Embryonic facial prominence (tissue), 1 donor: Measurements from ENCODE around the gene UROC1.
A peak's percentile ranks its signal among the peaks of the same experiment; 100 is the strongest.

Source experiments
- DNase-seq: peaks from one replicate; pipeline ENCODE4 v3.0.0-alpha.2; 2016; ENCODE audit errors: extremely low spot score

The UROC1 gene

GRCh38 chr3:126460381-126460780, 57.2 kb downstream of the UROC1 start:
- DNase-seq: no peak

DNA sequence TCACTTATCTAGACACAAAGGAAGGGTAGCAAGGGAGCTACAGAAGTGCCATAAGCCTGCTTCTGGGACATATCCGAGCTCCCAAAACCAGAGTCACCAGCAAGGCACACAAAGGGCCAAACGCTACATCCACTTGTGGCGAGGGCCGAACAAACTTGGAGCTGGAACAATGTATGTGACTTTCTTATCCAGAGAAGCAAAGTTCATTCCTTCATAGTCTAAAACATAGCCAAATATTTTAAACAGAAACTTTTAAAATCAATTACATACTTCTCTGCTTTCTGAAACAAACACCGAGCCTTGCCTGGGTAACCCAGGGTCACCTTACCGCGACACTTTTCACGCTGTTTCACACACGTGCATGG, 57.8 kb downstream of the UROC1 start:
- DNase-seq: no peak

DNA sequence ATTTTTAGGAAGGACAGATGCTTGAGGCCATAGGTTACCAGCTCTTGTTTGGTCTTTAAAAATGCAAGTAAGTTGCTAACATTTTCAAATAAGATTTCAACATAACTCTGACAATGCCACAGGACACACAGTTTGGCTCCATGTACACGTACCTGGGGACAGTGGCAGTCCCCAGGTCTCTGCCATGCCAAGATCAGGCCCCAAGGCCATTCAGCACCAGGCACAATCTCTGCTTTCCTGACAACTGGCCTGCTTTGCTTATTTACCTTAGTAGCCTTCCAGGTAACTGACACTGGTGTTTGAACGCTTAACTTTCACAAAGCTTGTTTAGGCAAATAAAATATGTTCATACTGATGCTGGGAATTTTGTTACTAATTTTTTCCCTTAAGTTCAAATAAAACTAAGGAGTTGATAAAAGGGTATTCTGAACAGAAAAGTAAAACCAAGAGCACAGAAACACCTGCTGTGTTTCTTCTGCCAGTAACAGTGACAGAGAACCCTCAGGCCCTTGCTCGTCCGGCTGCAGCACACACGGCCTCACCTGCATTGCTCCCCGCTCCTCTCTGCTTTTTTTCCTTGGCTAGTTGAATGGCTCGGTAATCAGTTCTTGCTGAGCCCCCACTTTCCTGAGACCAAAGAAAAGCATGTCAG, 58.3 kb downstream of the UROC1 start:
- no peak for DNase-seq

DNA sequence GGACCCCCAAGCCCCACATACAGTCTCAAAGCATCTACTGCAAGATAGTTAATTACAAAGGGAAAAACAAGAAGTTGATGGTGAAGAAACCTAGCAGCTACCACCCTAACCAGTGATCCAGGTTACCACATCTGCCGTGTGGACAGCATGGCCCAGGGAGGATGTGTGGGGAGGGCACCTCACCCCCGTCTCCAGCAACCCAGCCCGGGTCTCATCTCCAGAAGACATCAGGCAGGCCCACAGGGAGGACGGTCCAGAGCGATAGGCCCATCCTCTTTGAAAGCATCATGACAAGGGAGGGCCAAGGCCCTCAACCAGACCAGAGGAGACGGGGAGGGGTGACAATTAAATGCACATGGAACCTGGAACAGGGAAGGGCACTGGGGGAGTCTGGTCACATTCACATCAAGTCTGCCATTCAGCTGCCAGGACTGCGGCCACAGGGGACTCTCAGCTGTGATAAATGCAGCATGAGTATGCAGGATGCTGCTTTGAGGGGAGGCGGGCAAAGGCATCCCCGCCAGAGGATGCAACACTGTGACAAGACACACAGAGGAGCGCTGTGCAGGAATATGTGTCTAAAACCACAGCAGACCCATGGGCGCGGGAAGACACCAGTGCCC, 60.7 kb downstream of the UROC1 start:
- DNase-seq: no peak

DNA sequence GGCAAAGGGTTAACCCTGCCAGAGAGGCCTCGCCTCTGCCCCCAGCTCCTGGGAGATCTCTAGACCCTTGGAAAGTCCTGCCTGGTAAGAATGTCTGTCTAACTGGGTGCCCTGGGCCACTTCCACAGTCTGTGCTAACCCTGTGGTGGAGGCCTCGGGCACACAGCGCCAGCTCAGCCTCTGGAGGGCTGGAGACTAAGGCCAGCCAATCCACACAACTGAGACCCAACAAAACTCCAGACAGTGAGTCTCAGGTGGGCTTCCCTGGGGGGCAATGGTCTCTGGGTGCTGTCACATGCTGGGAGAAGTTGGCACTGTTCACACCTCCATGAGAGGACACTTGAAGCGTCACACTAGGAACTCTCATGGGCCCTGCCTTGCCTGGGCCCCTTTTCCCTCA, 61.4 kb downstream of the UROC1 start:
- DNase-seq: no peak

DNA sequence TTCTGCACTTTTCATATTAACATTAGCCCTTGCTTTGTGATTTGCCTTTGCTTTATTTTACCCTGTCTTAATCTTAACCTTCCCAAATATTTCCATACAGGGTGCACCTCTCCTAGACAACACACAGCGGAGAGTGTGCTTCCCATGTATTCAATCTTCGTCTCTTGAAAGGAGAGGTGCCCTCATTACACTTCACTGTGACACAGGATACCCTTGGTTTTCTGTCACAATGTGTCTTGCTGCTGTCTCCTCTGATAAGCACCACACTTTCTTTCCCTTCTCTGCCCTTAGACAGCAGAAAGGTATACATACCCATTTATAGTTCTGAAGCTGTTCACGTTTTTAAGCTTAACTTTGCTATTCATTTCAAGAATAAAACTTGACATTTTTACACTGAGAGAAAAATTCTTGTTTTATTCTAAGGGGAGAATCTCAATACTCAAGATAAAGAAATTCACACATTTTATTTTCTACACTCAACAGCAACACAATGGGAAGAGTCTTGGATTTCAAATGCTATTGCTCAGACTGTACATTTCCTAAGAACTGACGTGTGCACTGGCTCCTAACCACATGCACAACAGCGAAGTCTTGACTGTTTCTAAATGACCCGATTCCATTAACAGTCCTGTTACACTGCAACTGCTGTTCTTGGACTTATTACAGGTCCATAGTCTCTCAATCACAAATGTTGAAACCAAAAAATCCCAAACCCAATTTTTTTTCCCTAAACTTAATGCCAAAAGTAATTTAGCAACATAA, 63.0 kb downstream of the UROC1 start:
- DNase-seq: no peak

DNA sequence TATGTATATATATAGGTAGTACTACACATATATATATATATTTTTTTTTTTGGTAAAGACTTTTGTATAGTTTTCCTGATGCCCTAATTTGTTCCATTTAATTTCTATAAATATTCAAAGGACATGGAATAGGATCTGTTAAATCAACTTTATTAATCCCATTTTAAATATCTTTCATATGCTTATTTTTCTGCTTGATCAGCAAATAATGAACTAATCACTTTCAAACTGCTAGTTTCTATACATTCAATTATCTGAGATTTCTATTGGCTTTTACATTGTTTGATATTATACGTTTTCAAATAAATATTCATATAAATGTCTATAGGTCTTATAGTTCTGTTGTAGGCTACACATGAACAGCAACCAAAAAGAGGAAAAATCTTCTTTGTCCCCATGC, 63.5 kb downstream of the UROC1 start:
- no peak for DNase-seq

GRCh38 chr3:126452213-126452612, 65.4 kb downstream of the UROC1 start:
- no peak for DNase-seq

DNA sequence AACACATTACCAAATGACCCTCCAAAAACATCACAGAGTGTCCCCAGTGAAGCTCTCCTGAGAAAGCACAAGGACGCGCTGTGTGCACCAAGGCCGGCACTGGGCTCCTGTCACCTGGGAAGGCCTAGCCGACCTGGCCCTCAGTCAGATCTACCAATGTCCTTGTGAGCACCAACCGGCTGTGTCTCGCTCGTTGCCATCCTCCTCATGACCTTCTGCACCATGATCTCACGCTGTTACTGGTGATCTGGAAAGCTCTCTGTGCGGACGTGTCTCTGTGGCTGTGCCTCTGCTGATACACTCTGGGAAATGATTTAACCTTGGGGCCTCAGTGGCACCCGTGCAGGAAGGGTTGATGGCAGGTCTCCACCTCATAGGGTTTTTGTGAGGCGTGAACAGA, 66.1 kb downstream of the UROC1 start:
- DNase-seq: no peak

GRCh38 chr3:126450744-126451143, 66.8 kb downstream of the UROC1 start:
- DNase-seq: no peak

- no peak for DNase-seq
Measured at GRCh38 chr3:126450219-126450618, 67.4 kb downstream of the UROC1 start.

- DNase-seq: no peak
Measured at GRCh38 chr3:126449621-126450051, 67.9 kb downstream of the UROC1 start.

DNA sequence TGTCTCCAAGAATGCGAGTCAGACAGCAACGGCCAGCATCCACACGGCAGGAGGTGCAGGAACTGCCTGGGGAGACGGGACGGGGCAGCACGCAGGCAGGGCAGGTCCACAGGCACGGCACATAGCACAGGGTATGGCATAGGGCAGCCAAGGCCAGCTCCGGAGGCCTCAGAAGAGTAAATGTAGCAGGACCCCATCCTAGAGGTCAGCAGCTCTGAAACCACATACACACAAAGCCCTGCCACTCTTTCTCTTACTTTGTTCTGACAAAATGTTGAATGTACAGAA, 68.7 kb downstream of the UROC1 start:
- no peak for DNase-seq

DNA sequence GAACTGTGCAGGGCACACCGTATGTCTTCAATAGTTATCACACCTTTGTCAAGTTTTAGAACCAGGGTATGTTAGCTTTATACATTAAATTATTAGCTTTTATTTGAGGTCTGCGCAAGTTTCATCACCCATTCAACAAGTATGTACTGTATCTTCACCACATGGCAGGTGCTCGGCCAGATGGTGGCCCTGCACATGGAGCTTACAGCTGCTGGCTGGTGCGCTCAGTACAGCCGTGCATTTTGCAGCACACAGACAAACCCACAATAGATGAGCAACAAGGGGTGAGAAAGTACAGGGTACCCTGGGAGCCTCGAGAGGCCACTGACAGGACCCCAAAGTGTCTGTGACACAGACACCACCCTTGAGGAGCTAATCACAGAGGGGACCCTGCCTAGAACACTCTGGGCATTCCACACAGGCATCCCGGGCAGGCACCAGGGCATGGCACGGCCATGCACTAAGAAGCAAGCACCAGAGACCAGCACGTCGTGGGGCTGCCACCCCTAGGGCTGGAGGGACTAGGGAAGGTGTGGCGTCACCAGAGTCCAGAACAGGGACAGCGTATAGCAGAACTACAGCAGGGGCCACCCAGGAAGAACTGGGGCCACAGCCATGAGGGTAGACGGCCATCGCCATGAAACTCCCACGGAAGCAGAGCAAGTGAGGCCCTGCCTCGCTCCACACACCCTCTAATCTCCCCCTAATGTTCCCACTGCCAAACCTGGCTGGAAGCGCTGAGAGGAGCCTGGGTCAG, 69.3 kb downstream of the UROC1 start:
- DNase-seq: no peak

DNA sequence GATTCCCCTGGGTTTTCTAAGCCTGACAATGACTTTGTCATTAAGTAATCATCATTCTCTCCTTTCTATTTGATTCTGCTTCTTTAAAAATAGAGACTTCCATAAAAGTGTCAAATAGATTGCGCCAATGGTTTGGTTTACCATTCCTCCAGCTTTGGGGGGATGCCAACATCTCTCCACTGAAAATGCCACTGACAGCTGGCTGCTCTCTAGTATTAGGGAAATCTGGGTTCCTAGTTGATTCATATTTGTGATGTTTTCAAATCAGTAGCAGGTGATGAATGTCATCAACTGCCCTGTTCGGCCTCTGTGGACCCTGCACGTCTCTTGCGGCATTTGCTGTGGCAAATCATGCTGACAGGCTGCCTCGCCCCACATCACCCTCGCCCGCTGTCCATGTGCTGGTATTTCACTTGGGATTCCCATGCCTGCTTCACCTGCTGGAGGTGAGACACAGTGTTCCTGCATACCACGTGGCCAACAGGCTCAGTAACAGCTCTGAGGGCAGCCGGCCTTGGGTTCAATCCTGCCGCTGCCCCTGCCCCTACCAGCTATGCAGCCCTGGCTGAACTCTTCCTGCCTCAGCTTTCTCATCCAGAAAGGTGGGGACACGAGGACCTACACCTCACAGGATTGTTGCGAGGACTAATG, 70.0 kb downstream of the UROC1 start:
- no peak for DNase-seq

- DNase-seq: no peak
Measured at GRCh38 chr3:126446791-126447190, 70.8 kb downstream of the UROC1 start.

DNA sequence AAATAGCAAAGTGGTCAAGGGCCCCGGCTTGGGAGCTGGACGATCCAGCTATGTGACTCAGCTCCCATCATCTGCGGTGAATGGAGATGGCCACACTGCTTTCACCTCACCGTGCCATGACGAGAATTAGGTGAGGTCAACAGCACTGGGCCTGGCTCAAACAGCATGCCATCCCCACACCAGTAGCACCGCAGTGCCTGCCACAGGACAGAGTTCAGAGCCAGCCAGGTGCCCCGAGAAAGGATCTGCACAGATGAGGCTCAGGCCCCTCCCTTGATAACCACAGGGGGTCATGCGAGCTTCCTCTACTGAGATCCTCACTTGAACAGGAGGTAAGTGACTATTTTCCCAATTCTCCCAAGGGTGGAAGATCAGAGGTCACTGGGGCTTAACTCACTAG, 71.3 kb downstream of the UROC1 start:
- DNase-seq: no peak

GRCh38 chr3:126445506-126445905, 72.1 kb downstream of the UROC1 start:
- DNase-seq: no peak

GRCh38 chr3:126442856-126443242, 74.7 kb downstream of the UROC1 start:
- no peak for DNase-seq

DNA sequence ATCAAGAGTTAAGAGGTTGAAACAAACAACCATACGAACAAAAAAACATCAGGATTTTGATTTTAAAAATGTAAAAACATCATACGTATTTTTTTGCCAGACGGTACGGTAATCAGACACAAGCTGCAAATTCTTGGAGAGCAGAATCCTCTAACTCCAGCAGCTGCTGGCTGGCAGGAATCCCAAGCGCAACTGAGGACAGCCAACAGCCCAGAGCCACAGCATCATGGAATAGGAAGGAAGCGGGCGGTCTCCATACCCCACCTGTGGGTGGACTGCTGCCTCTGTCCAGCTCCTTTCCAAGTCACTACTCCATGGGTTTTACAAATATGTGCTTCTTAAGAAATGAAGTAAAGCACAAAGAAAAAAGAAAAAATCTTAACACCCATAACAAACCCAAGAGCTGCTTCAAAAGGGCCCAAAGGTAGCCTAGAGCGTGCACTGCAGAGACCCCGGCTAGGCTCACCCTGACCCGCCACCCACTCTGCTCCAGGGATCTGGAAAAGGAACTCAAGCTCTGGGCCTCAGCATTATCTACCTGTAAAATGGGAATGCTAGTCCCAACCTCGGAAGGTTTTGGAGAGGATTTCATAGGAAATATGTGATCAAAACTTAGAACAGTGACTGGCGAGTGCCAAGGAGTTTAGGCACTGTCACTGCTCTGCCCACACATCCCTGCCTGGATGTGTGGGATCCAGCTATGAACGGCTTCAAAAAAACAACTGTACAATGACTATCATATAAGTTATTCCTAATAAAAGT, 75.3 kb downstream of the UROC1 start:
- peak; percentile 6 for DNase-seq

DNA sequence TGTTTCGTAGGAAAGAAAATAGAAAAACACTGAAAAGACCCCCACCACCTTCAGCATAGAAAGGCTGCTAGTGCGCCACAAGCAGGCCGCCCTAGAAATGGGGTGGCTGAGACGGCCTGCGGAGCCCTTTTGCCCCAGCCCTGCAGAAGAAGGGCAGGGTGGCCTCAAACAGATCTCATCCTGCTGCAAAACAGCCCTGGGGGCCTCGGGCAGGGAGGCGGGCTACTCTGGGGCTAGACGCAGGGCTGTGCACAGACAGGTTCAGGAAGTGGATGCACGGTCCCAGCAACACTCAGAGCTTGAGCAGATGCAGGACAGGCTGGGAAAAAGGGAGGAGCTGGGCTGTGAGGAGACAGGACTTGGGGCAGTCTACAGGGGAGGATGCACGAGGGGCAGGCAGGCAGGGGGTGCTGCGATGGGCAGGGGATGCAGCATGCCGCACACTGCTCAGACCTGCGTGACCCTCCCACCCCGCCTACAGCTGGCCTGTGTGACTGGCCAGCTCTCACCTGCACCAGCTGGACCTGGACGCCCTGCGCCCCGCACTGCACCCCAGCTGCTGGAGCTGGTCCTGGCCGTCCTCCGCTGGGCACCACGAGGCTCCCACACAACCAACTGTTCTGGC, 76.2 kb downstream of the UROC1 start:
- DNase-seq: no peak
